Measurements from ENCODE around the gene ARHGEF33. TPM values are rescaled to one million over a fixed set of nuclear protein-coding genes. Genes with fewer than 3 reads are reported as not detected.

ARHGEF33 gene
- total RNA-seq, 4 donors from 2014 or later: 0.66 to 2.1 (median 0.82) TPM

DNA sequence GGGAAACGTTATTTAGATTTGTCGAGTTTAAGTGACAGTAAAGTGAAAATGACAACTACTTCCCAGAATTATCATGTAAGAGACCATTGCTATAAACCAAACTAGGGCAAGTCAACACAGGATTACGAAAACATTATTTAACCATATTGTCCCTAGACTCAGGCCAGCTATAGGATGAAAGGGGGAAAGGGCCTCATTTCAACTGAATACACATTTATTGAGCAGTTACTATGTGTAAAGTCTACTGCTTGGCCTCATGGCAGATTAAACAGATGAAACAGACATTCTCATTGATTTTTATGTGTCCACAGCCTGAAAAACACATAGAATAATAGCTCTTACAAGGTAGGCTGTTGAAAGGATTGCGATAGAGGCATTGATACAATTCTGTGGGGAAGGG lies 32.7 kb downstream of the ARHGEF33 start:
- intact Hi-C loops (cut with DNase I): no loop called here
- Histone ChIP-seq H3K36me3 (peaks cover 0 to 6% (median 3%) of the 10 kb centered on the region in 4 donors), H3K4me1 (no peaks in the 10 kb centered on the region), H3K4me3 (no peak overlapping the region), H3K27me3 (no peaks in the 10 kb centered on the region), H3K9me3 (no peaks in the 10 kb centered on the region), H3K27ac (replicated peaks in 1 of 4) (no peak overlapping the region)
- no peak for DNase-seq (ENCODE audit: extremely low spot score)
- WGBS: 88% methylated on average over 4 of the region's 4 CpGs
- TF ChIP-seq, protein P1, sequence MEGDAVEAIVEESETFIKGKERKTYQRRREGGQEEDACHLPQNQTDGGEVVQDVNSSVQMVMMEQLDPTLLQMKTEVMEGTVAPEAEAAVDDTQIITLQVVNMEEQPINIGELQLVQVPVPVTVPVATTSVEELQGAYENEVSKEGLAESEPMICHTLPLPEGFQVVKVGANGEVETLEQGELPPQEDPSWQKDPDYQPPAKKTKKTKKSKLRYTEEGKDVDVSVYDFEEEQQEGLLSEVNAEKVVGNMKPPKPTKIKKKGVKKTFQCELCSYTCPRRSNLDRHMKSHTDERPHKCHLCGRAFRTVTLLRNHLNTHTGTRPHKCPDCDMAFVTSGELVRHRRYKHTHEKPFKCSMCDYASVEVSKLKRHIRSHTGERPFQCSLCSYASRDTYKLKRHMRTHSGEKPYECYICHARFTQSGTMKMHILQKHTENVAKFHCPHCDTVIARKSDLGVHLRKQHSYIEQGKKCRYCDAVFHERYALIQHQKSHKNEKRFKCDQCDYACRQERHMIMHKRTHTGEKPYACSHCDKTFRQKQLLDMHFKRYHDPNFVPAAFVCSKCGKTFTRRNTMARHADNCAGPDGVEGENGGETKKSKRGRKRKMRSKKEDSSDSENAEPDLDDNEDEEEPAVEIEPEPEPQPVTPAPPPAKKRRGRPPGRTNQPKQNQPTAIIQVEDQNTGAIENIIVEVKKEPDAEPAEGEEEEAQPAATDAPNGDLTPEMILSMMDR (IDR thresholded peaks at IDR 0.05): no peak
- TF ChIP-seq POLR2AphosphoS5 (IDR thresholded peaks at IDR 0.05) (no peak), EP300 (IDR thresholded peaks at IDR 0.05) (no peak), POLR2A (IDR thresholded peaks at IDR 0.05; ENCODE audit: low read depth) (no peak)

- TF ChIP-seq, protein P1 (IDR thresholded peaks at IDR 0.05): no peak
- TF ChIP-seq POLR2AphosphoS5 (IDR thresholded peaks at IDR 0.05) (no peak), EP300 (IDR thresholded peaks at IDR 0.05) (no peak), POLR2A (IDR thresholded peaks at IDR 0.05; ENCODE audit: low read depth) (no peak)
- DNase-seq (ENCODE audit: extremely low spot score): no peak
- Histone ChIP-seq H3K27ac (replicated peaks in 1 of 4) (no peak overlapping the region), H3K4me1 (no peaks in the 10 kb centered on the region), H3K9me3 (no peaks in the 10 kb centered on the region), H3K4me3 (no peak overlapping the region), H3K27me3 (no peaks in the 10 kb centered on the region), H3K36me3 (peaks cover 0 to 6% (median 3%) of the 10 kb centered on the region in 4 donors)
- intact Hi-C loops (cut with DNase I): no loop called here
- 100% methylated on average over 2 of the region's 2 CpGs for WGBS
Observed at GRCh38 chr2:38922902-38923301, 33.2 kb downstream of the ARHGEF33 start.

- no peak overlapping the region for H3K27ac ChIP-seq (replicated peaks in 1 of 4)
- H3K4me3 ChIP-seq: no peak overlapping the region
- TF ChIP-seq POLR2A (IDR thresholded peaks at IDR 0.05; ENCODE audit: low read depth) (no peak), EP300 (IDR thresholded peaks at IDR 0.05) (no peak), POLR2AphosphoS5 (IDR thresholded peaks at IDR 0.05) (no peak)
- TF ChIP-seq, protein P1 (IDR thresholded peaks at IDR 0.05): no peak
- no peaks in the 10 kb centered on the region for H3K9me3 ChIP-seq
- no peaks in the 10 kb centered on the region for H3K27me3 ChIP-seq
- intact Hi-C loops (cut with DNase I): no loop called here
- WGBS: 72% methylated on average over 9 of the region's 9 CpGs
- H3K36me3 ChIP-seq: peaks cover 0 to 3% (median under 1%) of the 10 kb centered on the region in 4 donors
- no peaks in the 10 kb centered on the region for H3K4me1 ChIP-seq
- no peak for DNase-seq (ENCODE audit: extremely low spot score)
Observed at GRCh38 chr2:38925982-38926381, 36.3 kb downstream of the ARHGEF33 start.

DNA sequence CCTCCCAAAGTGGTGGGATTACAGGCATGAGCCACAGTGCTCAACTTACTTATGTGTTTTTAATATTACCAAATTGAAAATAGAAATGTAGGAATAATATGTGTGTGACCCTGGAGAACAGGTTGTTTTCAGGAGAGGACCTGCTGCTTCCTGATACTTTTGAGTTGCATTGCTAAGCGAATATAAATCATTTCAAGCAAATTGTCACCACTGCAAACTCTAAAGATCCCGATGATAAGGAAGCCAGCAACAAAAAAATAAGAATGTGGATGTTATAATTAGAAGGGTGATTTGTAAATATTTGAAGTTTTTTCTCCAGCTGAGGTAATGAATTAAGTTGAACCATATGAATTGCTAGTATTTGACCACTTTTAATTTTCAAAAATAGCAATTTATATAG lies 40.9 kb downstream of the ARHGEF33 start:
- H3K4me3 ChIP-seq: no peak overlapping the region
- H3K4me1 ChIP-seq: no peaks in the 10 kb centered on the region
- no peak for DNase-seq (ENCODE audit: extremely low spot score)
- intact Hi-C loops (cut with DNase I): no loop called here
- H3K9me3 ChIP-seq: no peaks in the 10 kb centered on the region
- TF ChIP-seq, protein P1 (IDR thresholded peaks at IDR 0.05): no peak
- TF ChIP-seq EP300 (IDR thresholded peaks at IDR 0.05) (no peak), POLR2AphosphoS5 (IDR thresholded peaks at IDR 0.05) (no peak), POLR2A (IDR thresholded peaks at IDR 0.05; ENCODE audit: low read depth) (no peak)
- peaks cover 0 to 3% (median 0%) of the 10 kb centered on the region in 4 donors for H3K36me3 ChIP-seq
- H3K27ac ChIP-seq (replicated peaks in 1 of 4): no peak overlapping the region
- no peaks in the 10 kb centered on the region for H3K27me3 ChIP-seq
- WGBS: 76% methylated on average over 2 of the region's 2 CpGs

- no peak for DNase-seq (ENCODE audit: extremely low spot score)
- intact Hi-C loops (cut with DNase I): no loop called here
Observed at GRCh38 chr2:38932586-38932985, 42.9 kb downstream of the ARHGEF33 start.

More at GRCh38 chr2:38932586-38932985, 42.9 kb downstream of the ARHGEF33 start:
- TF ChIP-seq, protein P1 (IDR thresholded peaks at IDR 0.05): no peak
- Histone ChIP-seq H3K27ac (replicated peaks in 1 of 4) (no peak overlapping the region), H3K36me3 (peaks cover 0 to 5% (median 0%) of the 10 kb centered on the region in 4 donors), H3K9me3 (no peaks in the 10 kb centered on the region), H3K4me3 (no peak overlapping the region), H3K4me1 (no peaks in the 10 kb centered on the region), H3K27me3 (no peaks in the 10 kb centered on the region)
- 71% methylated on average over 1 of the region's 1 CpG for WGBS
